Measurements from ENCODE around the gene FTO.
A peak's percentile ranks its signal among the peaks of the same experiment; 100 is the strongest.
"Not testable (repeated sequence)": the region's sequence is repeated elsewhere in the genome, so short reads cannot be mapped to it uniquely, and the experiment has no call there.

FTO gene

DNA sequence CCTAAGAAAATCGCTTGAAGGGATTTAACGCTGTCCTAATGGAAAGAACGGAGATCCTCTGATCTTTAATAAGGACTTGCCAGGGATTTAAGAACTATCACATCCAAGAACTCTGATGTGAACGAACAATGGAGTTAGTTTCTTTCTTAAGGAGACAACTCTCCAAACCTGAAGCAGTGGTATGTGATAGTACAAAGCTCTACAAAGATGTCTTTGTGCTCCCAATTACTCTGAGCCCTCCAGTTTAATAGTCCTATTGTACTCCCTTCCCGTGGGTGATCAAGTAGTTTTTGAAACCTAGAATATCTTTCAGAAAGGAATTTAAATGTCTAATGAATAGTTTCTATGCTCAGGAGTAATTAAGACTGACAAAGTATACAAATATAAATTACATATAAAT lies 123.8 kb downstream of the FTO start:
- peak; percentile 84 for DNase-seq (ENCODE audit: low spot score)

DNA sequence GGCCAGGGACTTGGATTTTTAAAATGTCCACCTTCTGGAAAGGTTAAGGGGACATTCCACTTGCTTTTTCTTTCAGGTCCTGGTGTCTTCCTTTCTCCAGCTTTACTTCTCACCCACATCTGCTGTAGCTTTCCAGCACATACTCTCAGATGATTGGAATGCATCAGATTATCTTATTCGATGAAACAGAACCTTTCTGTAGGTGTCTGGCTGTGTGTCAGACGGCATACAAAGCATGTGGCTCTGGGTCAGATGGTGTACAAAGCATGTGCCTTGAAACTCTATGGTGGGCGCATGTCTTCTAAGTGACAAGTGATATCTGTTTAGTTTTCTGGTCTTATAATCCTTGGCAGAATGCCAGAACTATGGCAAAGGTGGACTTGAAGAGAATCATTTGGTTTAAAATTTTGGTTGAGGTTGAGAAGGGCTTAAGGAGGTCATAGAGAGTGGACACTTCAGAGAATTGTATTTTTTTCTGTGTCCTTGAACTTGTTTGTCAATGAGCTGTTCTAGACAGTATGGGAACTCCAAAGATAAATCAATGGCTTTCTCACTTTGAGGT lies 125.3 kb downstream of the FTO start:
- no peak for DNase-seq (ENCODE audit: low spot score)

DNA sequence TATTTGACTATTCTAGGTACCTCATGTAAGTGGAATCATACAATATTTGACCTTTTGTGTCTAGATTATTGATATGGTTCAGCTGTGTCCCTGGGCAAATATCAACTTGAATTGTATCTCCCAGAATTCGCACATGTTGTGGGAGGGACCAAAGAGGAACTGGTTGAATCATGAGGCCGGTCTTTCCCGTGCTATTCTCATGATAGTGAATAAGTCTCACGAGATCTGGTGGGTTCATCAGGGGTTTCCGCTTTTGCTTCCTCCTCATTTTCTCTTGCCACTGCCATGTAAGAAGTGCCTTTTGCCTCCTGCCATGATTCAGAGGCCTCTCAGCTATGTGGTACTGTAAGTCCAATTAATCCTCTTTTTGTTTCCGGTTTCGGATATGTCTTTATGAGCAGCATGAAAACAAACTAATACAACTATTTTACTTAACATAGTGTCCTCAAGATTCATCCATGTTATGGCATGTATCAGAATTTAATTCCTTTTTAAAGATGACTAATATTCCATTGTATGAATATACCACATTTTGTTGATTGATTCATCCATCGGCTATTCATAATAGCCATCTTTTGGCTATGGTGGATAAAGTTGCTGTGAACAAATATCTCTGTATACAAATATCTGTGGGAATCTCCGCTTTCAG lies 129.1 kb downstream of the FTO start:
- no peak for DNase-seq (ENCODE audit: low spot score)

DNA sequence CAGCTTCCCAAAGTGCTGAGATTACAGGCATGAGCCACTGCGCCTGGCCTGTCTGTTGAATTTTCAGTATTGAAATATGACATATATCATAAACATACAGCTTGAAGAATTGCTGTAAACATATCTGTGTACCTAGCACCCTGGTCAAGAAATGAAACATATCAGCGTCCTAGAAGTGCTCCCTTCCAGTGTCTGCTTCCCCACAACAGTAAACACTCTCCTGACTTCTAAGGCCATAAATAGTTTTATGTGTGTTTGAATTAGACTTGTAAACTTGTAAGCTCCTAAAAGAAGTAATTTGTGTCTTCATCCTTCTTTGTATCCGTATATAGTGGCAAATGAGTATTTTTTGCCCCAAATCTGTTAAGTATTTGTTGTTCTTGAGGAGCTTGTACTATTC lies 132.2 kb downstream of the FTO start:
- DNase-seq (ENCODE audit: low spot score) = no peak

DNA sequence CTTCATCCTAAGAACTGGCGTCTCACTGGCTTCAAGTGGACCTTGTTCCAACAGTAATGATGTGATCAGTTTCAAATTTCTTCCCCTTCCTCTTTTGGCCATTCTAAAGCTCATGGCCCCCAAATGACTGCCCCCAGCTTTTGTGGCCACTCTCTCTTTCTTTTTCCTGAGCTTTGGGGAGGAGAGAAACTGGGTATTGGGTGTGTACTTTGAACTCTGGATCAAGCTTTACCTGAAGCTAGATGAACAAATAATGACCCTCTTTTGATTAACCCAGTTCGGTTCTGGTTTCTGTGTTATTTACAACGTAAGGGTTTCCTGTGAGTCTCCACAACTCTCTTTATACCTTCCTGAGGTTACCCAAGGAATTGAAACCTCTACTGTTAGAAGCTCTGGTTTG lies 132.7 kb downstream of the FTO start:
- DNase-seq (ENCODE audit: low spot score) = no peak

DNA sequence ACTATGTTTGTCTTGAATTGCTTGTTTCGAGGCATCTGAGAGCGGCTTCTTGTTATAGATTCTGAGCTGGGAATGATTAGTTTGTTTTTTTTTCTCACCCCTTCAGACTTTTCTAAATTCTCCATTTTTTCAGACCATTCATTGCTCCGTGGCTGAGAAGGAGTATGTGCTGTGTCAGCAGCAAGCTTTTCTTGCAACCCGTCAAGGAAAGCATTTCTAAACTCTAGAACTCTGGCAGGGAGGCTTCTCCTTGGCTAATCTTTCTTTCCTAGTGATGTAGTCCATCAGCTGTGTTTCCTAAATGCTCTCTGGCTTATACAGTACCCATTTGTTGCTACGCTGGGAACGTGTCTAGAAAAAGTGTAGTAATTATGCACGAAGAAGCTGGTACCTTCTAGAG lies 133.5 kb downstream of the FTO start:
- DNase-seq (ENCODE audit: low spot score) = no peak

DNA sequence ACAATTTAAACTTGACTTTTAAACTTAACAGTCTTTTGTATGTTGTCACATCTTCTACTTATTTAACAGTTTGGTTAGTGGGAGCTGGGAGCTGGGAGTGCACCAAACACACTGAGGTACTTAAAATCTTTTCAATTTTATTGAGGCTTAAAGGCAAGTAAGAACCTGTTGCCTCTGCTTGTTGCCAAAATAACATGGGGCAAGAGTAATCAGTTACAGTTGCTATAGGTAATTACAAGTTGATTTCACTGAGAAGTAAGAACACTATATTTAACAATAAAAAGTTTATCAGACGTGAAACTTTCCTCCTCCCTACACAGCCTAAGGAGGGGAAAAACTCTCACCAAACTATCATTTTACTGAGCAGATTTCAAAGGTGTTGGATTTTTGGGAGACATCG lies 135.2 kb downstream of the FTO start:
- no peak for DNase-seq (ENCODE audit: low spot score)

DNA sequence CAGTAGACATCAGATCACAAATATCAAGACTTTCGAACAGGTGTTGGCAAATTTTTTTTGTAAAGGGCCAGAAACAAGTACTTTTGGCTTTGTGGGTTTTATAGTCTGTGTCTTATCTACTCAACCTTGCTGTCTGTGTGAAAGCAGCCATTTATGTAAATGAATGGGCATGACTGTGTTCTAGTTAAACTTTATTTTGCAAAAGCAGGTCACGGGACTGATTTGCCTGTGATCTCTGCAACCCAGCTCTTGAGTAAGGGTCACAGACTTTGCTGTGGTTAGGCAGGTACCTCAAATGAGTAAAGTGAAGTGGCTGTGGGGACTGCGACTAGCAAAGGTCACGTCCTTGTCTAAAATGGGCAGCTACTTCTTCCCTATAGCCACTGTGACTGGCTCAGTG lies 136.5 kb downstream of the FTO start:
- DNase-seq (ENCODE audit: low spot score) = no peak

DNA sequence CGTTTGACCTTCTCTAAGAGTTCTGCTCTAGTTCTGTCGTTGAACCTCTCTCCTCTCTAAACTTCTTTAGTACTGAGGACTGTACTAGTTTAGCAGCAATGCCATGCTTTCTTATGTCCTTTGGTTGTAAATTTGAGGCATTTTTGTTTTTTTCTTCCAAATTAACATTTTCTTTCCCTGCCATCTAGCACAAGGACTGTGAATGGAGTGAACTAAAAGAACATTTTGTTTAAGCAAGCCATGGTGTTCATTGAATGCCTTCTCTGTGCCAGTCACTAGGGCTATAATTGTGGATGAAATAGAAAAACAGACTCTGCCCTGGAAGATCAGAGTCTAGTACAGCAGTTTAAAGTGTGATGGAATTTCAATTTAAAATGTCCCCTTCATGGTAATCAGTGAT lies 137.9 kb downstream of the FTO start:
- DNase-seq (ENCODE audit: low spot score) = peak; percentile 83

DNA sequence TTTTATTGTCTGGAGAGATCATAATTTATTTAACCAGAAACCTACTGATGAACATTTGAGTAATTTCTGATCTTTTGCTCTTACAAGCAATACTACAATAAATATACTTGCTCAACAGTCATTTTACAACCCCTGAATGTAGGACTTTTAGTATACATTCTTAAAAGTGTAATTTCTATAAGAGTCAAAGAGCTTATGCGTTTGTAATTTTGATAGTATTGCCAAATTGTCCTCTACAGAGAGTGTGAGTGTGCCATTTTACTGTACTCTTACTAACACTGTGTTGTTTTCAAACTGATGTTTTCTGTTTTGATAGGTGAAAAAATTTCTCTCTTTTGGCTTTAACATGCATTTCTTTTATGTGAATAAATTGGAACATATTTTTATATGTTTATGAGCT lies 139.1 kb downstream of the FTO start:
- no peak for DNase-seq (ENCODE audit: low spot score)

DNA sequence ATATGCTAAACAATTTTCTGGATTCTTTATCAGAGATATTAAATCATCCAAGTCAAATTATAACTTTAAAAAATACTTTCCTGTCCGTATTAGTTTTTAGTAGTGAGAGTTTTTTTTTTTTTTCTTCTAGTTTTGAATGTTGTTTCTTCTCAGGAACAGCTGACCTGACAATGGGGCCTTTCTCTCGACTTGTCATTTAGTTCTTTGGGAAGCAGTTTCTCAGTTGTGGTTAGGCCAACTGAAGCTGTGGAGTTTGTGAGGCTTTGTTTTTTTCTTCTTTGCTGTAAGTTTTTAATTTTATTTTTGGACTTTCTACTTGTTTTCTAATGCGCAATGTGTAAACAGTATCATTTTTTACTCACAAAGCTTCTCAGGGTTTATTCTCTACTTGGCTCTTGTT lies 140.8 kb downstream of the FTO start:
- DNase-seq (ENCODE audit: low spot score) = peak; percentile 90

DNA sequence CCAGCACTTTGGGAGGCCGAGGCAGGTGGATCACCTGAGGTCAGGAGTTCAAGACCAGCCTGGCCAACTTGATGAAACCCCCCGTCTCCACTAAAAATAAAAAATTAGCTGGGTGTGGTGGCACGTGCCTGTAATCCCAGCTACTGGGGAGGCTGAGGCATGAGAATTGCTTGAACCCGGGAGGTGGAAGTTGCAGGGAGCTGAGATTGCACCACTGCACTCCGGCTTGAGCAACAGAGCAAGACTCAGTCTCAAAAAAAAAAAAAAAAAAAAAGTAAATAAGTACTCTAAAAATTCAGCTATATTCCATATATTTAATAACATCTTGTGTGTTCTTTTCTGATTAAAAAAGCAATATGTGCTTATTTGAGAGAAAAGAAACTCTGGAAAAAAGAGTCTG lies 142.6 kb downstream of the FTO start:
- DNase-seq (ENCODE audit: low spot score) = not testable (repeated sequence)

DNA sequence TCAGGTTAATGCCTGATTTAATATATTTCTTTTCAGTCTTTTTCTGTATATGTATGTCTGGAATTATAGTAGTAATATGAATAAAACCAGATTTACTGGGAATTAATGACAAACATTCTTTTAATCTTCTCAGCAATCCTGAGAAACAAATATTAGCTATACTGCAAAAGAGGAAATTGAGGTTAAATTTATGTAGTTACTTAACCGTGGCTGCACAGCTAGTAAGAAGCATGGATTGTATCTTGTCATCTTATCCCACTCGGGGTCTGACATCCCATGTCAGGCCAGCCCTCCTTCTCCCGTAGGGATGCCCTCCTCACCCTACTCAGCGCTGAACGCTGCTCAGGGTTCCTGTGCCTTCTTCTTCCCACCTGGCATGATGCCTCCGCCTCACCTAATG lies 143.0 kb downstream of the FTO start:
- no peak for DNase-seq (ENCODE audit: low spot score)

DNA sequence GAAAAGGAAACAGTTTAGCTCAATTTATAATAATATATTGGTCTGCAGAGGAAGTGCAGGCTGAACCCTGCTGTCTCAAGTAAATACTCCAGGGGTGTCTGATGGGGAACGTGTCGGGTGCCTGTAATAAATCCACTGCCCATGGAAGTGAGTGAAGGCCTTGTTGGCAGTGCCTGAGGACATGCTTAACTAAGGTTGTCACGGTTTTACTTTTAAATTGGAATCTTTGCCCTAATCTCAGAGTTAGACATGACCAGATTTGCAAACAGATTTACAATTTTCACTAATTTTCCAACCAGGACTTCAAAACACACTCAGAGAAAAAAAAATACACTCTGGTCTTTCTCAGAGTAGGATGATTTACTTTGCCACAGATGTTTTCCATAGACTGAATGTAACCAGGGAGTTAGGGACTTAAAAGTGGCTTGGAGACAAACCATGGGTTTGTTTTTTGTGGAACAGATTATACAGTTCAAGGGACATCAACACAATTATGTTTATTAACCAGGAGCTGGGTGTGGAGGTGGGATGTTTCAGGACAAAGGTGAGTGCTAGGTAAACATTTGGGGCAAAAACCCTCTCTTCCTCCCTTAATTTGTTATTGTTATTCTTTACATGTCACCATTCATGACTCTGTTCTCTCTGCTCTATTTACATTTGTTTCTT lies 144.5 kb downstream of the FTO start:
- no peak for DNase-seq (ENCODE audit: low spot score)

DNA sequence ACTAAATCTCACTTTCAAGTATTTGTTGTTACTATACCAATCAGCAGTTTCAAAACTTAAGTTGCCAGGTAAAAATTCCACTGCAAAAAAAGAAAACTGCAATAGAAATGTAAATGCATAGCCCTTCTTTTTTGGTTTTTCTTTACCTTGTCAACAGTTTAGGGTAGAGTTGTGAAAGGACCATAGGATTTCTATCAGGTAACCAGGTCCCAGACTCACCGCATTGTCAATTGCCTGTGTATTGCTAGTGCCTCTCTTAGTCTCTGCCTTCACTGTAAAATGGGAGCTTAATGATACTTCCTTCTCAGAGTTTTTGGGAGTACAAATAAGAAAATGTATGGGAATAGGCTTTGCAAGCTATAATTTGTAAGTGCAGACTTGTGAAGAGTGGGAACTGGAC lies 145.0 kb downstream of the FTO start:
- no peak for DNase-seq (ENCODE audit: low spot score)

DNA sequence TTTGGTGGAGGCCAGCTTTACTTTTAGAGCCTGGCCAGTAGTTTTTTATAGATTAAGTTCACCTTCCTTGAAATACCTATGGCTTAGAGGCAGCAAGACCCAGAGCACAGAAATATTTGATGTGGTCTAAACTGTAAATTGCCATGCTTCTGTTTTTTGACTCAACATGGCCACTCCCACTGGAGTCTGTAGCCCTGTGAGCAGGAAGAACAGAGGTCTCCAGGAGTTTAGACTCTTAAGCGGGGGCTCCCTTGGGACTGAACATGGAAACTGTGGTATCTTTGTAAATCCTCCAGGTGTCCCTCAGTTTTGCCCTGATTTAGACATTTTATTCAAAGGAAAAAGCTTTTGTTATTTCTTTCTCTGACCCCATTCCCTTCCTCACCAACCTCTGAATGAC lies 145.6 kb downstream of the FTO start:
- no peak for DNase-seq (ENCODE audit: low spot score)

DNA sequence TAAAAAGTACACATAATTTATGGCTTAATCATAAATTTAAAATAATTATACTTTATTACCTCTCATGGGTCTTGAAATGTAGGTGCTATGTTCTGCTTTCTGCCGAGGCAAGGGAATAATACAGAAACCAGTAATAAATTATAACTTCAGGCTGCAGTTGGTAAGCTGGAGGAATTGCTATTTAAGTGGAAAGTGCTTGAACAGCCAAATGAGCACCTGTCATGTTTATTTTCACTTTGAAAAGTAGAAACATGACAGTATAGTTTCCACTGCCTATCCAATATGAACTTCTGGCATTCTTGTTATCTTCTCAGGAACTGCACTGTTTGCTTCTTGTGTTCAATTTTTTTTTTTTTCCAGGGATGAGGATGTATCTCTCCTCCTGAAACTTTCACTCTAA lies 146.0 kb downstream of the FTO start:
- no peak for DNase-seq (ENCODE audit: low spot score)

DNA sequence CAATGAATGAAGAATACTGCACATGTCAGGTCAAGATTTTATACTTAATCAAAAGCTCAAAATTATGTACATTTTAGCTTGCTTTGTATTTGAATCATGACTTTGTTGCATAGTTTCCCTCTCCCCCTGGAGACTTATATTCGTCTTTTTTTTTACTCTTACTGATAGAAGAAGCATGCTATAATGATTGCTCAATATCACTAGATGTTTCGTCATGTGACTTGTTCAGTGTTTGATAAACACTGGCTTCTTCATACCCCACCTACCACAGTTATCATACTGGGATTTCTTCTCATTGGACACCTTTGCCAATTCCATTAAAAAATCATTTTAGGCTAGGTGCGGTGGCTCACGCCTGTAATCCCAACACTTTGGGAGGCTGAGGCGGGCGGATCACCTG lies 148.7 kb downstream of the FTO start:
- DNase-seq (ENCODE audit: low spot score) = no peak

DNA sequence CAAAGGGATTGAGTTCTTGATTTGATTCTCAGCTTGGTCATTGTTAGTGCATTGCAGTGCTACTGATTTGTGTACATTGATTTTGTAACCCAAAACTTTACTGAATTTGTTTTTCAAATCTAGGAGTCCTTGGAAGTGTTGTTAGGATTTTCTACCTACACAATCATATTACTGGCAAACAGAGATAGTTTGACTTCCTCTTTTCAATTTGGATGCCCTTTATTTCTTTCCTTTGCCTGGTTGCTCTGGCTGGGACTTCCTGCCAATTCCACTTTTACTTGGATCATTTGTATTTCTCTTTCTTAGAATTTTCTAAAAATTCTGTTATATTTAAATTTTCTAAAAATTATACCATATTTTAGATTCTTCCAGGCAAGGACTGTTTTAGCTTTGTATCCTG lies 151.1 kb downstream of the FTO start:
- no peak for DNase-seq (ENCODE audit: low spot score)

DNA sequence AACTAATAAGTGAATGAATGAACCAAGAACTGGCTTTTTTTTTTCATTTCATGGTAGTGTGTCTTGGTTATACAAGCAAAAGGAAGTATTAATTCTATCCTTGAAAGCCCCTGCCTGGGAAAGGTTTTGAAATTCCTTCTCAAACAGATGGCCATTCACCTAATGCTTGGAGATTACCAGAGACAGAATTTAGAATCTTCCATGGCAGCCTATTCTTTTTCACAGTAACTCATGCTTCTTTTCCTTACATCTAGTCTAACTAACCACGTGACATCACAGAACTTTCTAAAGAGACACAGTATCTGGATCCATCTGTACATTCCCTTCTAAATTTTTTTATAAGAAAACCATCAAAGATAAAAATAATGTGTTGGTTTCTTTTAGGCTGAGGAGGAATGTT lies 151.6 kb downstream of the FTO start:
- no peak for DNase-seq (ENCODE audit: low spot score)

DNA sequence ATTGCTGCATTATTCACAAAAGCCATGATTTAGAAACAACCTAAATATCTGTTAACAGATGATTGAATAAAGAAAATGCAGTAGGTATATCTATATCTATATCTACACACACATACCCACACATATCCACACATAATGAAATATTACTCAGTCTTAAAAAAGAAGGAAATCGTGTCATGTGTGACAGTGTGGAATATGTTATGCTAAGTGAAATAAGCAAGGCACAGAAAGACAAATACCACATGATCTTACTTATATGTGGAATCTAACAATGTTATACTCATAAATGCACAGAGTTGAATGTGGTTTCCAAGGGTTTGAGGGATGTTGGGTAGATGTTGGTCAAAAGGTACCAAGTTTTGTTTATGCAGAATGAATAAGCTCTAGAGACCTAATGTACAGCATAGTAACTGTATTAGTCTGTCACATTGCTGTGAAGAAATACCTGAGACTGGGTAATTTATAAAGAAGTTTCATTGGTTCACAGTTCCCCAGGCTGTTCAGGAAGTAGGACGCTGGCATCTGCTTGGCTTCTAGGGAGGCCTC lies 156.1 kb downstream of the FTO start:
- DNase-seq (ENCODE audit: low spot score) = no peak

DNA sequence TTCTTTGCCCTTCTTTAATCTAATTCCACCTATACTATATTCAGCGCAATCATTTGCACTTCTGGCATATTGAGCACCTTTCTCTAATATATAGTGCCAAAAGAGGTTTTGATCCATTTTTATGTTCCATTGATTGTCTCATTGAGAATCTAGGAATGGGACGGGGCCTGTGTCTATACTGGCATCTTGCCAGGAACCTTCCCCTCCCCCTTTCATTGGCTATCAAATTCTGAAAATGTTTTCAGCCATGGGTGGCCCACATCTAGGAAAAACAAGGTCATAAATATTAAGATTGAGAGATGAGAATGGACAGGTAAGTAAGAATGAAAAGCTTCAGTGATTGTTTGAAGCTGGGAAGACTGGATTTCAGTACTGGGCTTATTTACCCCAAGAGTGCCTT lies 159.9 kb downstream of the FTO start:
- no peak for DNase-seq (ENCODE audit: low spot score)

DNA sequence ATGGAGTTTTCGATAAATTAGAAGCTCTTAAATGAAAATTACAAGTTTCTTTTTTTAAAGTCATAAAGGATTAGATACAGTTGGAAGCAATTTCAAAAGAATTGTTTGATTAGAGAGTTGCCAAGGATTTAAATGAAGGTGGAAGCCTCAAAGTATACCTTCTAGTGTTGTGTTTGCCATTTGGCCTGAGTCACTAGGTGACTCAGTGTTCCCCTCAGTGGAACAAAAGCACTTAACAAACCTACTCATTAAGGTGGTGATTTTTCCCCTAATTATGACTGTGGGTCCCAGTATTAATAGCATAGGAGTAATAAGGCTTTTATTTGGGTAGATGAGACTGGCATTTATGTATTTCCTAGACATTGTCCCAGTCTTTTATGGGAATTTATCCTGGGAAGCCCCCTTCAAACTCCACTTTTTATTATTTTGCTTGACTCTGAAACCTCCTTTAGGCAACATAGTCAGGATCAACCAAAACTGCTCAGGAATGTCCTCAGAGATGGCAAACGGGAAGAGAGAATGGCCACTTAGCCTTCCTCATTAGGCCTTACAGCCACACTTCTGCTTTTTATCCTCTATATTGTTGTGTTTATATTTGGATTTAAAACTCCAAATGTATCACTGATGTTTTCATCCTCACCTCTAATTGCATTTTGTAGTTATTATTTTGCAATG lies 161.0 kb downstream of the FTO start:
- no peak for DNase-seq (ENCODE audit: low spot score)

All from pons (tissue), 1 donor.